Measurements from ENCODE around the gene SYT2. TPM values are rescaled to one million over a fixed set of nuclear protein-coding genes. Genes with fewer than 3 reads are reported as not detected.

Gene SYT2
- total and polyA plus RNA-seq, 10 of the 15 experiments (the other 5 are each of a cell fraction or from before 2014, with no cell fraction given): not detected

DNA sequence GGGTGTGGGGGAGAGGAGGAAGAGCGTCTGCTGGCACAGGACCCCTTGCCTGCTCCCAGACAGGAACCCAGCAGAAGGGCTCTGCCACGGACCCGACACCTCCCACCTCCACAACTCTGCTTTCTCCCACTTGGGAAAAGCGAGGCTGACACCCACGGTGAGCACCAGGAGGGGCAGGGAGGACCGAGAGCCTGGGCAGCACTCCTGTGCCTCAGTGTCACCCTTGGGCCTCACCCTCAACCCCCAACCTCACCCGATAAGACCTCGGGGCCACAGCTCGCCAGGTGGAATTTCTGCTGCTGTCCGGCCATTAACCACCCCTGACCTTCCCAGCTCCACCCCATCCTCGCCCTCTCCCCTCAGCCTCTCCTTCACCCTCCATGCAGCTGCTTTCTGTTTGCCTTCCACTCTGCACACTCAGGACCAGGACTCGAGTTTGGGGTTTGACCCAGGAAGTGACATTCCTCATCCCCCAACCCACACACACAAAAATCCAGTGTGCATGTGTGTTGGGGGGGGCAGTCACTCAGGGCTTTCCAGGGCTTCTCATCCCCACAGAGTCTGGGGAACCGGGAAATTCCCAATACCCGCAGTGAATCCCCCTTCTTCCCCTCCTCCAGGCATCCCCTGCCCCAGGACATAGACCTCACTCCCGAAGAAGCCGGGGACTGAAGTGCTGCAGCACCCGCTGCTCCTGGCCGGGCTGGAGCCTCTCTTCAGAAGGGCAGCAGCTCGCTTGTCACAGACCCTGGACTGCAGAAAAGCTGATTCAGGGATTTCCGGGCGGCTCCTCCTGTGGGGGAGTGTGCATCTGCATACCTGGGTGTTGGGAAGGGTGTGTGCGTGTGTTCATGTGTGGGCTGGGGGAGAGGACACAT is 65.8 kb downstream of the SYT2 start (continued):
- TF ChIP-seq PBX3 (IDR thresholded peaks at IDR 0.05; ENCODE audit: insufficient replicate concordance, low read depth, low read length): no peak
- TF ChIP-seq SIX5 (IDR thresholded peaks at IDR 0.05; ENCODE audit: low read depth, low read length, severe bottlenecking): no peak
- TF ChIP-seq ESRRA (IDR thresholded peaks at IDR 0.05; ENCODE audit: low read length): no peak
- TF ChIP-seq MTA3 (IDR thresholded peaks at IDR 0.05; ENCODE audit: borderline replicate concordance, low read length): no peak
- no peak for TF ChIP-seq FOXK2 (IDR thresholded peaks at IDR 0.05)
- TF ChIP-seq SMAD5 (IDR thresholded peaks at IDR 0.05; ENCODE audit: low read depth): no peak
- TF ChIP-seq NRF1 (conservative IDR thresholded peaks at IDR 0.05; ENCODE audit: low read depth, low read length): no peak
- TF ChIP-seq POLR2AphosphoS2 (IDR thresholded peaks at IDR 0.05; ENCODE audit: low read depth, low read length): no peak
- TF ChIP-seq BCL3 (IDR thresholded peaks at IDR 0.05; ENCODE audit: borderline replicate concordance, insufficient read depth, low read depth, low read length, poor library complexity, severe bottlenecking): no peak
